Measurements from ENCODE around the gene MICB.
"Not testable (repeated sequence)": the region's sequence is repeated elsewhere in the genome, so short reads cannot be mapped to it uniquely, and the experiment has no call there.

The MICB gene

GRCh38 chr6:31509036-31509435, 11.1 kb downstream of the MICB start:
- DNase-seq (ENCODE audit: low read depth, low spot score): not testable (repeated sequence)

- no peak for DNase-seq (ENCODE audit: low read depth, low spot score)
Measured at GRCh38 chr6:31510007-31510406, 12.1 kb downstream of the MICB start.

GRCh38 chr6:31513456-31514165, 15.7 kb downstream of the MICB start:
- no peak for DNase-seq (ENCODE audit: low read depth, low spot score)

GRCh38 chr6:31521835-31522234, 23.9 kb downstream of the MICB start:
- DNase-seq (ENCODE audit: low read depth, low spot score): no peak

- DNase-seq (ENCODE audit: low read depth, low spot score): no peak
Measured at GRCh38 chr6:31525553-31525931, 27.6 kb downstream of the MICB start.

- DNase-seq (ENCODE audit: low read depth, low spot score): no peak
Measured at GRCh38 chr6:31525932-31526591, 28.1 kb downstream of the MICB start.

- DNase-seq (ENCODE audit: low read depth, low spot score): no peak
Measured at GRCh38 chr6:31528307-31528777, 30.4 kb downstream of the MICB start.

GRCh38 chr6:31528821-31529328, 30.9 kb downstream of the MICB start, which contains the start of gene MCCD1:
Gene MCCD1 (plus strand): TSS chr6:31528962. CDS start chr6:31529015, 53 bp downstream.
- no peak for DNase-seq (ENCODE audit: low read depth, low spot score)

GRCh38 chr6:31529329-31530150, 31.6 kb downstream of the MICB start:
- no peak for DNase-seq (ENCODE audit: low read depth, low spot score)

- DNase-seq (ENCODE audit: low read depth, low spot score): no peak
Measured at GRCh38 chr6:31530659-31531058, 32.7 kb downstream of the MICB start.

- no peak for DNase-seq (ENCODE audit: low read depth, low spot score)
Measured at GRCh38 chr6:31531162-31531561, 33.2 kb downstream of the MICB start.

- DNase-seq (ENCODE audit: low read depth, low spot score): no peak
Measured at GRCh38 chr6:31531771-31532643, 34.1 kb downstream of the MICB start.

GRCh38 chr6:31532644-31533454, 34.9 kb downstream of the MICB start:
- no peak for DNase-seq (ENCODE audit: low read depth, low spot score)

GRCh38 chr6:31533455-31533841, 35.5 kb downstream of the MICB start:
- DNase-seq (ENCODE audit: low read depth, low spot score): no peak

GRCh38 chr6:31534011-31534410, 36.1 kb downstream of the MICB start:
- no peak for DNase-seq (ENCODE audit: low read depth, low spot score)

GRCh38 chr6:31534521-31535040, 36.6 kb downstream of the MICB start:
- no peak for DNase-seq (ENCODE audit: low read depth, low spot score)

GRCh38 chr6:31535538-31536324, 37.8 kb downstream of the MICB start:
- DNase-seq (ENCODE audit: low read depth, low spot score): no peak

- no peak for DNase-seq (ENCODE audit: low read depth, low spot score)
Measured at GRCh38 chr6:31538805-31539400, 41.0 kb downstream of the MICB start.

GRCh38 chr6:31540640-31541039, 42.7 kb downstream of the MICB start:
- no peak for DNase-seq (ENCODE audit: low read depth, low spot score)
